Adrenal gland (tissue), 5 donors: ENCODE measurements around the gene LRRC73.

ENCODE experiments used
- POLR2A ChIP-seq, 2 donors: fragments of 450-650 bp; IDR thresholded peaks; one replicate each; pipeline ENCODE4 v1.6.1; 2017; ENCODE audit warnings: antibody characterized with exemption in 2 of 2, mild to moderate bottlenecking in 2 of 2, moderate library complexity in 1 of 2
- TF ChIP-seq, protein P1 (sequence below), 6 experiments: fragments of 450-650 bp in 4 of 6; fragments of 200-600 bp in 2 of 6; sonication (generic) in 1 of 6; IDR thresholded peaks; 1 replicate in 5 of 6; 2 replicates in 1 of 6; pipeline versions ENCODE4 v1.5.1 to v1.8.0; 2016 to 2021; ENCODE audit warnings: antibody characterized with exemption in 6 of 6, mild to moderate bottlenecking in 2 of 6, moderate library complexity in 1 of 6
- donor health status: DM: no; HTN: no; CAD: no.

DNA sequence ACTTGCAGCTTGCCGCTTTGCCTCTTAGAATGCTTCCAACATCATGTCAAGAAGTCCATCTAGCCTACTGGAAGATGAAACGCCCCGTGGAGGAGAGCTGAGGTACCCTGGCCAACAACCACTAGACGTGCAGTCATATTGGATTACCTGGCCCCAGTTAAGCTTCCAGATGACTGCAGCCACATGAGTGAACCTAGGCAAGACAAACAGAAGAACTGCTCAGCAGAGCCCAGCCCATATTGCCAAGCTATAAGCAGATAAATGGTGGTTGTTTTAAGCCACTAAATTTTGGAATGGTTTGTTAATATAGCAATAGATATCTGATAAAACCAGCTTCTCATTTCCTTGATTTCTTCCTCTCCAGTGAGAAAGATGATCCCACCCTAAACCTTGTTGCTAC, 50.1 kb downstream of the LRRC73 start:
- TF ChIP-seq, protein P1, sequence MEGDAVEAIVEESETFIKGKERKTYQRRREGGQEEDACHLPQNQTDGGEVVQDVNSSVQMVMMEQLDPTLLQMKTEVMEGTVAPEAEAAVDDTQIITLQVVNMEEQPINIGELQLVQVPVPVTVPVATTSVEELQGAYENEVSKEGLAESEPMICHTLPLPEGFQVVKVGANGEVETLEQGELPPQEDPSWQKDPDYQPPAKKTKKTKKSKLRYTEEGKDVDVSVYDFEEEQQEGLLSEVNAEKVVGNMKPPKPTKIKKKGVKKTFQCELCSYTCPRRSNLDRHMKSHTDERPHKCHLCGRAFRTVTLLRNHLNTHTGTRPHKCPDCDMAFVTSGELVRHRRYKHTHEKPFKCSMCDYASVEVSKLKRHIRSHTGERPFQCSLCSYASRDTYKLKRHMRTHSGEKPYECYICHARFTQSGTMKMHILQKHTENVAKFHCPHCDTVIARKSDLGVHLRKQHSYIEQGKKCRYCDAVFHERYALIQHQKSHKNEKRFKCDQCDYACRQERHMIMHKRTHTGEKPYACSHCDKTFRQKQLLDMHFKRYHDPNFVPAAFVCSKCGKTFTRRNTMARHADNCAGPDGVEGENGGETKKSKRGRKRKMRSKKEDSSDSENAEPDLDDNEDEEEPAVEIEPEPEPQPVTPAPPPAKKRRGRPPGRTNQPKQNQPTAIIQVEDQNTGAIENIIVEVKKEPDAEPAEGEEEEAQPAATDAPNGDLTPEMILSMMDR (IDR thresholded peaks at IDR 0.05): no peak
- TF ChIP-seq POLR2A (IDR thresholded peaks at IDR 0.05): no peak
